HG02943 (cell line): ENCODE data around the gene TRHDE.

Source experiments
- ATAC-seq: cut with Tn5 transposase; IDR thresholded peaks from one replicate; pipeline ENCODE4 v1.9.1; 2021; ENCODE audit warnings: mild to moderate bottlenecking, low read depth, moderate library complexity; ENCODE audit not compliant: unreplicated experiment

The TRHDE gene

GRCh38 chr12:72304751-72305150 lies 32.6 kb downstream of the TRHDE start:
- ATAC-seq = no peak

- no peak for ATAC-seq
Observed at GRCh38 chr12:72307229-72307628, 35.1 kb downstream of the TRHDE start.

- no peak for ATAC-seq
Observed at GRCh38 chr12:72311946-72312345, 39.8 kb downstream of the TRHDE start.

GRCh38 chr12:72313806-72314205 lies 41.6 kb downstream of the TRHDE start:
- ATAC-seq = no peak

GRCh38 chr12:72315858-72316257 lies 43.7 kb downstream of the TRHDE start:
- ATAC-seq = no peak

GRCh38 chr12:72318341-72318740 lies 46.2 kb downstream of the TRHDE start:
- ATAC-seq = no peak

- no peak for ATAC-seq
Observed at GRCh38 chr12:72323881-72324280, 51.7 kb downstream of the TRHDE start.

- ATAC-seq = no peak
Observed at GRCh38 chr12:72330301-72330700, 58.1 kb downstream of the TRHDE start.

GRCh38 chr12:72330784-72331183 lies 58.6 kb downstream of the TRHDE start:
- no peak for ATAC-seq

GRCh38 chr12:72337382-72337781 lies 65.2 kb downstream of the TRHDE start:
- no peak for ATAC-seq

- ATAC-seq = no peak
Observed at GRCh38 chr12:72337946-72338345, 65.8 kb downstream of the TRHDE start.

- ATAC-seq = no peak
Observed at GRCh38 chr12:72338437-72338836, 66.3 kb downstream of the TRHDE start.

GRCh38 chr12:72346363-72346944 lies 74.3 kb downstream of the TRHDE start:
- ATAC-seq = peak; percentile 67

- no peak for ATAC-seq
Observed at GRCh38 chr12:72349491-72349890, 77.3 kb downstream of the TRHDE start.

- ATAC-seq = no peak
Observed at GRCh38 chr12:72359416-72359815, 87.2 kb downstream of the TRHDE start.

GRCh38 chr12:72365151-72365550 lies 93.0 kb downstream of the TRHDE start:
- ATAC-seq = no peak

GRCh38 chr12:72366255-72366654 lies 94.1 kb downstream of the TRHDE start:
- ATAC-seq = no peak

GRCh38 chr12:72368298-72368697 lies 96.1 kb downstream of the TRHDE start:
- ATAC-seq = no peak

GRCh38 chr12:72368719-72369422 lies 96.7 kb downstream of the TRHDE start:
- ATAC-seq = no peak

- no peak for ATAC-seq
Observed at GRCh38 chr12:72369423-72369959, 97.3 kb downstream of the TRHDE start.

GRCh38 chr12:72380441-72380840 lies 108.3 kb downstream of the TRHDE start:
- no peak for ATAC-seq

GRCh38 chr12:72388322-72388721 lies 116.2 kb downstream of the TRHDE start:
- no peak for ATAC-seq
